ENCODE measurements around the gene CAMK2D. TPM values are rescaled to one million over a fixed set of nuclear protein-coding genes. Genes with fewer than 3 reads are reported as not detected.

CAMK2D gene
- total RNA-seq, 1 experiment from 2014 or later: 9.0 TPM

DNA sequence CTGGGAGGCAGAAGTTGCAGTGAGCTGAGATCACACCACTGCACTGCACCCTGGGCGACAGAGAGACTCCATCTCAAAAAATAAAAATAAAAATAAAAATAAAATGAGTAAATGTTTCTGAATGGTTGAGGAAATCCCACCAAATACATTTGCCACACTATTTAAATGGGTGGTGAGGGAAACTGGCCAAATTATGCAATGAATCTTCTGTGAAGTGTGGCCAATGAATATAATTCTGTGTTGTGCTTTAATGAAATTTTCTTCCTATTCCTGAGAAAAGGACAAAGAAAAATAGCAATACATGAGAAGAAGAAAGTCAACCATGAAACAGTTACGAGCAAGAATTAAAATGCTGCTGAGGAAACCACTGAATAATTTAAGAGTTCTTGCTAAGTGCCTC is 69.9 kb downstream of the CAMK2D start:
- H3K4me1 ChIP-seq (ENCODE audit: insufficient read depth, low read length): no peaks in the 10 kb centered on the region; the same call in 1 of the 2 replicates
- no peak overlapping the region for H3K56ac ChIP-seq (ENCODE audit: insufficient read length, low read depth, low read length)
- Mint-ChIP-seq H3K27ac (no peak overlapping the region), H3K27me3 (ENCODE audit: low read depth) (no peaks in the 10 kb centered on the region), H3K36me3 (ENCODE audit: insufficient read depth in 1 of 3, low read depth in 3 of 3) (no peaks in the 10 kb centered on the region; a peak in 1 of 7 replicates), H3K4me3 (no peak overlapping the region), H3K4me1 (no peaks in the 10 kb centered on the region), H3K9me3 (no peaks in the 10 kb centered on the region)
- no peak overlapping the region for H4K8ac ChIP-seq (replicated peaks; ENCODE audit: insufficient read length, low read depth, low read length)
- no peak overlapping the region for H3K9ac ChIP-seq (ENCODE audit: extremely low read depth, insufficient read length, low read length)
- H4K20me1 ChIP-seq (ENCODE audit: control insufficient read depth, insufficient read depth, insufficient read length): no peaks in the 10 kb centered on the region
- DNase-seq: no peak
- H3K18ac ChIP-seq (ENCODE audit: insufficient read length, low read depth, low read length): no peak overlapping the region
- H3K27ac ChIP-seq (ENCODE audit: insufficient read length, low read depth, low read length): no peak overlapping the region
- no peak overlapping the region for H4K5ac ChIP-seq (ENCODE audit: insufficient read length, low read depth, low read length)
- no peak overlapping the region for H3T11ph ChIP-seq (ENCODE audit: low read length)
- H3K23me2 ChIP-seq (ENCODE audit: insufficient read length, low read depth, low read length, poor library complexity, severe bottlenecking): no peaks in the 10 kb centered on the region
- no peak overlapping the region for H2BK15ac ChIP-seq (ENCODE audit: low read depth, low read length)
- no peaks in the 10 kb centered on the region for H3K79me1 ChIP-seq (ENCODE audit: insufficient read depth, low read depth, low read length, poor library complexity, severe bottlenecking)
- H2AFZ ChIP-seq (ENCODE audit: low read length): no peak overlapping the region
- TF ChIP-seq, protein P1, sequence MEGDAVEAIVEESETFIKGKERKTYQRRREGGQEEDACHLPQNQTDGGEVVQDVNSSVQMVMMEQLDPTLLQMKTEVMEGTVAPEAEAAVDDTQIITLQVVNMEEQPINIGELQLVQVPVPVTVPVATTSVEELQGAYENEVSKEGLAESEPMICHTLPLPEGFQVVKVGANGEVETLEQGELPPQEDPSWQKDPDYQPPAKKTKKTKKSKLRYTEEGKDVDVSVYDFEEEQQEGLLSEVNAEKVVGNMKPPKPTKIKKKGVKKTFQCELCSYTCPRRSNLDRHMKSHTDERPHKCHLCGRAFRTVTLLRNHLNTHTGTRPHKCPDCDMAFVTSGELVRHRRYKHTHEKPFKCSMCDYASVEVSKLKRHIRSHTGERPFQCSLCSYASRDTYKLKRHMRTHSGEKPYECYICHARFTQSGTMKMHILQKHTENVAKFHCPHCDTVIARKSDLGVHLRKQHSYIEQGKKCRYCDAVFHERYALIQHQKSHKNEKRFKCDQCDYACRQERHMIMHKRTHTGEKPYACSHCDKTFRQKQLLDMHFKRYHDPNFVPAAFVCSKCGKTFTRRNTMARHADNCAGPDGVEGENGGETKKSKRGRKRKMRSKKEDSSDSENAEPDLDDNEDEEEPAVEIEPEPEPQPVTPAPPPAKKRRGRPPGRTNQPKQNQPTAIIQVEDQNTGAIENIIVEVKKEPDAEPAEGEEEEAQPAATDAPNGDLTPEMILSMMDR (conservative IDR thresholded peaks at IDR 0.05): no peak
- no peak overlapping the region for H4K91ac ChIP-seq (ENCODE audit: insufficient read length, low read depth, low read length)
- no peaks in the 10 kb centered on the region for H3K27me3 ChIP-seq (ENCODE audit: insufficient read depth, low read length)
- no peak overlapping the region for H2BK12ac ChIP-seq (ENCODE audit: insufficient read length, low read depth, low read length)
- H2BK20ac ChIP-seq (ENCODE audit: low read depth, low read length, poor library complexity, severe bottlenecking): no peak overlapping the region
- no peak overlapping the region for H2BK5ac ChIP-seq (ENCODE audit: insufficient read length, low read length)
- WGBS (ENCODE audit: extremely low coverage, insufficient read length, low lambda C conversion rate): no CpG with 5 or more reads among the region's 2 CpGs
- H3K23ac ChIP-seq (ENCODE audit: insufficient read length, low read depth, low read length): no peak overlapping the region
- no peaks in the 10 kb centered on the region for H3K79me2 ChIP-seq (ENCODE audit: insufficient read depth, low read length)
- H3K4ac ChIP-seq (ENCODE audit: low read depth, low read length): no peak overlapping the region
- H3K4me2 ChIP-seq (ENCODE audit: insufficient read depth, insufficient read length, low read length): no peak overlapping the region
- H3K14ac ChIP-seq (ENCODE audit: insufficient read depth, low read length): no peak overlapping the region
- H2AK5ac ChIP-seq (ENCODE audit: insufficient read length, low read length): no peak overlapping the region
- no peak overlapping the region for H2BK120ac ChIP-seq (ENCODE audit: low read depth, low read length, poor library complexity, severe bottlenecking)
- no peaks in the 10 kb centered on the region for H3K9me3 ChIP-seq (ENCODE audit: control insufficient read depth, low read depth, low read length)
